ENCODE measurements around the gene POC5.

Gene POC5

GRCh38 chr5:75663579-75664284, 53.5 kb downstream of the POC5 start:
- no peak for DNase-seq (ENCODE audit: low read depth, low spot score)
- H3K27ac ChIP-seq, result no peak overlapping the region

GRCh38 chr5:75662061-75662460, 55.2 kb downstream of the POC5 start:
- no peak overlapping the region for H3K27ac ChIP-seq

GRCh38 chr5:75660678-75661465, 56.4 kb downstream of the POC5 start:
- no peak for DNase-seq (ENCODE audit: low read depth, low spot score)
- H3K27ac ChIP-seq, result no peak overlapping the region

More at GRCh38 chr5:75662061-75662460, 55.2 kb downstream of the POC5 start:
- no peak for DNase-seq (ENCODE audit: low read depth, low spot score)

- H3K27ac ChIP-seq, result no peak overlapping the region
- no peak for DNase-seq (ENCODE audit: low read depth, low spot score)
Measured at GRCh38 chr5:75659791-75660450, 57.3 kb downstream of the POC5 start.

- peak overlapping the region; percentile 77 for H3K27ac ChIP-seq
- peak; percentile 27 for DNase-seq (ENCODE audit: low read depth, low spot score)
Measured at GRCh38 chr5:75656311-75657003, 60.8 kb downstream of the POC5 start.

GRCh38 chr5:75654693-75655295, 62.4 kb downstream of the POC5 start:
- no peak for DNase-seq (ENCODE audit: low read depth, low spot score)
- H3K27ac ChIP-seq, result no peak overlapping the region

- H3K27ac ChIP-seq, result no peak overlapping the region
- no peak for DNase-seq (ENCODE audit: low read depth, low spot score)
Measured at GRCh38 chr5:75653521-75653920, 63.7 kb downstream of the POC5 start.

GRCh38 chr5:75651575-75652238, 65.5 kb downstream of the POC5 start:
- peak overlapping the region; percentile 8 for H3K27ac ChIP-seq
- no peak for DNase-seq (ENCODE audit: low read depth, low spot score)

- no peak for DNase-seq (ENCODE audit: low read depth, low spot score)
- no peak overlapping the region for H3K27ac ChIP-seq
Measured at GRCh38 chr5:75648712-75649111, 68.5 kb downstream of the POC5 start.

GRCh38 chr5:75640826-75641225, 76.4 kb downstream of the POC5 start:
- H3K27ac ChIP-seq, result peak overlapping the region; percentile 87
- no peak for DNase-seq (ENCODE audit: low read depth, low spot score)

GRCh38 chr5:75640395-75640794, 76.8 kb downstream of the POC5 start:
- peak overlapping the region; percentile 87 for H3K27ac ChIP-seq
- DNase-seq (ENCODE audit: low read depth, low spot score), result peak; percentile 57

GRCh38 chr5:75639535-75640311, 77.5 kb downstream of the POC5 start:
- no peak for DNase-seq (ENCODE audit: low read depth, low spot score)
- H3K27ac ChIP-seq, result peak overlapping the region; percentile 87

- no peak for DNase-seq (ENCODE audit: low read depth, low spot score)
- no peak overlapping the region for H3K27ac ChIP-seq
Measured at GRCh38 chr5:75637949-75638348, 79.3 kb downstream of the POC5 start.

GRCh38 chr5:75632321-75632720, 84.9 kb downstream of the POC5 start:
- DNase-seq (ENCODE audit: low read depth, low spot score), result no peak
- no peak overlapping the region for H3K27ac ChIP-seq

- H3K27ac ChIP-seq, result no peak overlapping the region
- DNase-seq (ENCODE audit: low read depth, low spot score), result no peak
Measured at GRCh38 chr5:75630875-75631274, 86.4 kb downstream of the POC5 start.

- H3K27ac ChIP-seq, result no peak overlapping the region
- no peak for DNase-seq (ENCODE audit: low read depth, low spot score)
Measured at GRCh38 chr5:75627801-75628200, 89.4 kb downstream of the POC5 start.

GRCh38 chr5:75626959-75627358, 90.3 kb downstream of the POC5 start:
- H3K27ac ChIP-seq, result no peak overlapping the region
- no peak for DNase-seq (ENCODE audit: low read depth, low spot score)
